Esophagus squamous epithelium (tissue), 4 donors: ENCODE data around the gene PLOD3.

Source experiments
- POLR2A ChIP-seq, 4 donors: fragments of 450-650 bp; IDR thresholded peaks; one replicate each; pipeline ENCODE4 v1.6.1; 2017; ENCODE audit warnings: antibody characterized with exemption in 4 of 4, mild to moderate bottlenecking in 4 of 4, moderate library complexity in 3 of 4
- TF ChIP-seq, protein P1 (sequence below), 6 experiments: fragments of 450-650 bp in 4 of 6; fragments of 200-600 bp in 2 of 6; sonication (generic) in 2 of 6; IDR thresholded peaks; one replicate each; pipeline ENCODE4 v1.5.1; 2016 to 2019; ENCODE audit warnings: antibody characterized with exemption in 6 of 6, mild to moderate bottlenecking in 4 of 6, moderate library complexity in 4 of 6

DNA sequence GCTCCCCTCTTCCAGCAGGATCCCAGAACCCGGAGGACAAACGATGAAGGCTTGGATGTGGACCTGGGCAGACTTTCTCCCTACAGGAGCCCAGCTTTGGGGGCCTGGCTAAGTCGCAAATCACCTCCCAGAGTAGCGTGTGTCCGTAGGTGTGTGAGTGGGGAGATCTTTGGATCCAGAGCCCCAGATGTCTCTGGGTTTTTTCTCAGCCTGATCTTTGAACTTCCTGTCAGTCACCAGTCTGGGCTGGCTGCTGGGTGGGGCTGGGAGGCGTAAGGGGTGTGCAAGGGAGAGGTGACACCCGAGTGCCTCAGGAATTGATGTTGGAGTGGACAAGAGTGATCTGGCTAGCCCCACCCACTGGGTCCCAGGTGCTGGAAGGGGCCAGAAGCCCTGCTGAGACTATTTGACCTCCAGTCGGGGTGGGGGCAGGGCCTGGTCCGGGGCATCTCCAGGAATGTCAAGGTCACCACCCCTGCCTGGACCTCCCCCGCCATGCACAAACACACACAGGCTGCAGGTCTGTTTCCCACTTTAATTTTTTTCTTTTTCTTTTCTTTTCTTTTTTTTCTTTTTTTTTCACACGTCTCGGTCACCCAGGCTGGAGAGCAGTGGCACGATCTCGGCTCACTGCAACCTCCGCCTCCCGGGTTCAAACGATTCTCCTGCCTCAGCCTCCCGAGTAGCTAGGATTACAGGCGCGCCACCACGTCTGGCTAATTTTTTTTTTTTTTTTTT, 16.4 kb downstream of the PLOD3 start, which contains the start of gene MOGAT3:
- TF ChIP-seq, protein P1, sequence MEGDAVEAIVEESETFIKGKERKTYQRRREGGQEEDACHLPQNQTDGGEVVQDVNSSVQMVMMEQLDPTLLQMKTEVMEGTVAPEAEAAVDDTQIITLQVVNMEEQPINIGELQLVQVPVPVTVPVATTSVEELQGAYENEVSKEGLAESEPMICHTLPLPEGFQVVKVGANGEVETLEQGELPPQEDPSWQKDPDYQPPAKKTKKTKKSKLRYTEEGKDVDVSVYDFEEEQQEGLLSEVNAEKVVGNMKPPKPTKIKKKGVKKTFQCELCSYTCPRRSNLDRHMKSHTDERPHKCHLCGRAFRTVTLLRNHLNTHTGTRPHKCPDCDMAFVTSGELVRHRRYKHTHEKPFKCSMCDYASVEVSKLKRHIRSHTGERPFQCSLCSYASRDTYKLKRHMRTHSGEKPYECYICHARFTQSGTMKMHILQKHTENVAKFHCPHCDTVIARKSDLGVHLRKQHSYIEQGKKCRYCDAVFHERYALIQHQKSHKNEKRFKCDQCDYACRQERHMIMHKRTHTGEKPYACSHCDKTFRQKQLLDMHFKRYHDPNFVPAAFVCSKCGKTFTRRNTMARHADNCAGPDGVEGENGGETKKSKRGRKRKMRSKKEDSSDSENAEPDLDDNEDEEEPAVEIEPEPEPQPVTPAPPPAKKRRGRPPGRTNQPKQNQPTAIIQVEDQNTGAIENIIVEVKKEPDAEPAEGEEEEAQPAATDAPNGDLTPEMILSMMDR (IDR thresholded peaks at IDR 0.05): no peak
- no peak for TF ChIP-seq POLR2A (IDR thresholded peaks at IDR 0.05)
